NCI-H2196 (cell line): ENCODE data around the gene HUS1B.
A peak's percentile ranks its signal among the peaks of the same experiment; 100 is the strongest.
"Not testable (repeated sequence)": the region's sequence is repeated elsewhere in the genome, so short reads cannot be mapped to it uniquely, and the experiment has no call there.

ENCODE experiments used
- DNase-seq: peaks from one replicate; lab custom pipeline; 2025; ENCODE audit not compliant: unreplicated experiment; lab: John Stamatoyannopoulos, UW

HUS1B gene

GRCh38 chr6:656460-657252 is at the start of gene HUS1B:
Gene HUS1B (minus strand): TSS chr6:657100. CDS start chr6:656944, 156 bp downstream.
- DNase-seq: no peak

- DNase-seq: no peak
Observed at GRCh38 chr6:706146-706545, 49.2 kb upstream of the HUS1B start.

- DNase-seq: no peak
Observed at GRCh38 chr6:705047-705446, 48.1 kb upstream of the HUS1B start.

GRCh38 chr6:704046-704445 is 47.1 kb upstream of the HUS1B start:
- DNase-seq: no peak

- no peak for DNase-seq
Observed at GRCh38 chr6:703552-703951, 46.7 kb upstream of the HUS1B start.

- DNase-seq: no peak
Observed at GRCh38 chr6:701700-702479, 45.0 kb upstream of the HUS1B start.

GRCh38 chr6:701215-701614 is 44.3 kb upstream of the HUS1B start:
- no peak for DNase-seq

GRCh38 chr6:700490-700889 is 43.6 kb upstream of the HUS1B start:
- no peak for DNase-seq

- no peak for DNase-seq
Observed at GRCh38 chr6:699319-699718, 42.4 kb upstream of the HUS1B start.

- not testable (repeated sequence) for DNase-seq
Observed at GRCh38 chr6:694431-695126, 37.7 kb upstream of the HUS1B start.

GRCh38 chr6:693723-694009 is 36.8 kb upstream of the HUS1B start:
- no peak for DNase-seq

GRCh38 chr6:692858-693722 is 36.2 kb upstream of the HUS1B start, which contains the start of gene EXOC2:
Gene EXOC2 (minus strand): TSS chr6:693139. CDS start chr6:637818, 55,321 bp downstream.
- peak; percentile 87 for DNase-seq

- peak; percentile 41 for DNase-seq
Observed at GRCh38 chr6:692356-692851, 35.5 kb upstream of the HUS1B start.

- DNase-seq: no peak
Observed at GRCh38 chr6:689223-689622, 32.3 kb upstream of the HUS1B start.

- DNase-seq: no peak
Observed at GRCh38 chr6:686497-686896, 29.6 kb upstream of the HUS1B start.

- no peak for DNase-seq
Observed at GRCh38 chr6:684831-685636, 28.1 kb upstream of the HUS1B start.

- DNase-seq: no peak
Observed at GRCh38 chr6:683742-684440, 27.0 kb upstream of the HUS1B start.

GRCh38 chr6:680666-681340 is 23.9 kb upstream of the HUS1B start:
- DNase-seq: no peak

GRCh38 chr6:680251-680650 is 23.4 kb upstream of the HUS1B start:
- DNase-seq: no peak
